Measurements from ENCODE around the gene BCL7B. TPM values are rescaled to one million over a fixed set of nuclear protein-coding genes. Genes with fewer than 3 reads are reported as not detected.
A peak's percentile ranks its signal among the peaks of the same experiment; 100 is the strongest.

The BCL7B gene
- total and polyA plus RNA-seq, 2 of the 13 experiments (the other 11 are each of a cell fraction or from before 2014, with no cell fraction given) = 24.3 to 38.2 TPM

- no peak for TF ChIP-seq HOXA7 (CRISPR knock-in tag; IDR thresholded peaks at IDR 0.05)
- TF ChIP-seq TEAD3 (CRISPR knock-in tag; optimal IDR thresholded peaks at IDR 0.05; ENCODE audit: borderline replicate concordance) = peak; percentile 66
- TF ChIP-seq FOXP1 (IDR thresholded peaks at IDR 0.05) = no peak
- TF ChIP-seq FOXP1 (CRISPR knock-in tag; IDR thresholded peaks at IDR 0.05) = no peak
- TF ChIP-seq BCL6 (CRISPR knock-in tag; IDR thresholded peaks at IDR 0.05) = peak; percentile 33; the same call in 1 of the 2 replicates
- TF ChIP-seq CENPX (CRISPR knock-in tag; IDR thresholded peaks at IDR 0.05) = no peak
- peak; percentile 79; the same call in 1 of the 2 replicates for TF ChIP-seq ZSCAN22 (CRISPR knock-in tag; IDR thresholded peaks at IDR 0.05)
- peak; percentile 56; the same call in 1 of the 2 replicates for TF ChIP-seq KAT7 (CRISPR knock-in tag; IDR thresholded peaks at IDR 0.05; ENCODE audit: borderline replicate concordance)
- TF ChIP-seq PLSCR1 (CRISPR knock-in tag; IDR thresholded peaks at IDR 0.05; ENCODE audit: borderline replicate concordance) = no peak
- peak; percentile 74; the same call in 1 of the 2 replicates for TF ChIP-seq E2F1 (CRISPR knock-in tag; IDR thresholded peaks at IDR 0.05)
- peak; percentile 93 for TF ChIP-seq ZNF451 (CRISPR knock-in tag; IDR thresholded peaks at IDR 0.05)
- peak; percentile 89; the same call in 1 of the 2 replicates for TF ChIP-seq ZSCAN12 (CRISPR knock-in tag; IDR thresholded peaks at IDR 0.05)
- TF ChIP-seq CREB1 (IDR thresholded peaks at IDR 0.05) = 0 out of 2 replicates have a peak, but pooled peaks have one; percentile 0
- no peak for TF ChIP-seq CREB1 (CRISPR knock-in tag; IDR thresholded peaks at IDR 0.05)
- TF ChIP-seq PHF8 (CRISPR knock-in tag; IDR thresholded peaks at IDR 0.05) = peak; percentile 71
- no peak for TF ChIP-seq RARG (CRISPR knock-in tag; IDR thresholded peaks at IDR 0.05; ENCODE audit: low read depth)
- TF ChIP-seq NONO (IDR thresholded peaks at IDR 0.05) = no peak
- TF ChIP-seq NONO (CRISPR knock-in tag; conservative IDR thresholded peaks at IDR 0.05) = peak; percentile 67
- no peak for TF ChIP-seq SMAD3 (CRISPR knock-in tag; IDR thresholded peaks at IDR 0.05)
- TF ChIP-seq HOXA9 (CRISPR knock-in tag; IDR thresholded peaks at IDR 0.05; ENCODE audit: borderline replicate concordance) = peak; percentile 71; the same call in 1 of the 2 replicates
- peak; percentile 88 for TF ChIP-seq SNAI1 (CRISPR knock-in tag; IDR thresholded peaks at IDR 0.05; ENCODE audit: borderline replicate concordance)
- peak; percentile 90 for TF ChIP-seq HOXA5 (CRISPR knock-in tag; IDR thresholded peaks at IDR 0.05)
- peak; percentile 98 for TF ChIP-seq MTERF4 (CRISPR knock-in tag; IDR thresholded peaks at IDR 0.05)
- TF ChIP-seq ZNF678 (CRISPR knock-in tag; IDR thresholded peaks at IDR 0.05) = 0 out of 2 replicates have a peak, but pooled peaks have one; percentile 88
- TF ChIP-seq RCOR2 (CRISPR knock-in tag; IDR thresholded peaks at IDR 0.05) = peak; percentile 69; the same call in 1 of the 2 replicates
- TF ChIP-seq ZNF33A (CRISPR knock-in tag; IDR thresholded peaks at IDR 0.05; ENCODE audit: borderline replicate concordance) = no peak
- TF ChIP-seq CSRNP1 (CRISPR knock-in tag; IDR thresholded peaks at IDR 0.05) = no peak; the same call in 1 of the 2 replicates
Measured at GRCh38 chr7:73557397-73558257, at the start of gene BCL7B (continued).
